Measurements from ENCODE around the gene OR4D10. TPM values are rescaled to one million over a fixed set of nuclear protein-coding genes. Genes with fewer than 3 reads are reported as not detected.

The OR4D10 gene
- total RNA-seq, 1 experiment from 2014 or later = not detected

Other genes starting within 250 kb of the OR4D10 start
- gene OR5AN1, start 114.4 kb upstream of the OR4D10 start, total RNA-seq (2021; ENCODE audit: unreplicated experiment) = not detected
- gene OR5A2, start 46.9 kb upstream of the OR4D10 start, total RNA-seq (2021; ENCODE audit: unreplicated experiment) = not detected
- not detected for gene OR5A1, start 36.8 kb upstream of the OR4D10 start, total RNA-seq (2021; ENCODE audit: unreplicated experiment)
- gene OR4D6, start 16.4 kb upstream of the OR4D10 start, total RNA-seq (2021; ENCODE audit: unreplicated experiment) = not detected
- not detected for gene OR4D11, start 30.3 kb downstream of the OR4D10 start, total RNA-seq (2021; ENCODE audit: unreplicated experiment)
- not detected for gene OR4D9, start 38.2 kb downstream of the OR4D10 start, total RNA-seq (2021; ENCODE audit: unreplicated experiment)
- gene OSBP, start 142.5 kb downstream of the OR4D10 start, total RNA-seq (2021; ENCODE audit: unreplicated experiment) = 43.8 TPM
- gene PATL1, start 195.7 kb downstream of the OR4D10 start, total RNA-seq (2021; ENCODE audit: unreplicated experiment) = 37.6 TPM
- not detected for gene OR10V1, start 240.5 kb downstream of the OR4D10 start, total RNA-seq (2021; ENCODE audit: unreplicated experiment)